Measurements from ENCODE around the gene LBH.

The LBH gene

DNA sequence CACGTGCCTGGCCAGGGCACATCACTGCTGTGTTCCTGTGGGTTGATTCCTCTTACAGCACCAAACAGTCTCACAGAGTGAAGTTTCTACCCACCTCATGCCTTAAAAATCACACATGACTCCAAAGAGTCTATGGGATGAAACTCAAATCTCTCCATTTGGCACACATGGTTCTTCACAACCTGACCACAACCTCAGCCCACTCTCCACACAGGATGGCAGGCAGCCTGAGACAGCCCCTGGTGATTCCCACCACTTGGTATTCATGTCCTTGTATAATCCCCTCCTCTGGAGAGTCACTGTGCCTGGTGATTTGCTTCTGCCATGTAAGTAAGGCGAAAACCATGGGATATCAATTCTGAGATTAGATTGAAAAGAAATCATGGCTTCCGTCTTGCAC is 46.2 kb downstream of the LBH start:
- no peak for DNase-seq

- DNase-seq = no peak
Observed at GRCh38 chr2:30278419-30278818, 47.1 kb downstream of the LBH start.

DNA sequence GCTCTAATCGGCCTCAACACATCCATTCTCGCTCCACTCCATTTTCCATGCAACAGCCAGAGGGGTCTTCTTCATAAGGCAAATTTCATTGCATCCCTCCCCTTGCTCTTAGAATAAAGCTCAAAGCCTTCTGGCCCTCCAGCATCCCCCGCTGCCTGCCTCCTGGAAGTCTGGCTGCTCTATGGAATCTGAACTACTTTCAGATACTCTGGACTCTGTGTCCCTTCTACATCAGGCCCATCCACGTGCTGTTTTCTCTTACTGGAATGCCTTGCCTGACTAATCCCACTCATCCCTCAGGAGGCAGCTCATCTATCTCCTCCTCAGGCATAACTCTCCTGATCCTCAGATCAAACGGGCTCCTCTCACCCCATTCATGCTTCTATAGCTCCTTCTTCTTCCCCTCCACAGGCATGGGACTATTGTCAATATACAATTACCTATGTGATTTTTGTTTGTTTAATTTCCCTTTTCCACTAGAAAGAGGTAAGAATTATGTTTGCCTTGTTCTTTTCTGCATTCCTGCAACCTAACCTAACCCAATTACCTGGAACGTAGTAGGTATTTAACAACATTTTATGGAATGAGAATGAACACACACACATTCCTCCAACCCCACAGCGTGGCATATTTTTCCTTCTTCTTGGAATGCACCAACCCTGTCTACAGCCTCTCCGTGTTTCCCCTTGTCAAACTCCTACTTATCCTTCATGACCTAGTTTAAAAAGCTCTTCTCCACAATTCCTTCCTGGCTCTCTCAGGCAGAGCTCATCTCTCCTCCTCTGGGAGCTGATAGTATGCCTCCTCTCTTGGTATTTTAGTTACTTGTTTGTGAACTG is 49.5 kb downstream of the LBH start:
- DNase-seq = no peak

- no peak for DNase-seq
Observed at GRCh38 chr2:30282081-30282480, 50.7 kb downstream of the LBH start.

DNA sequence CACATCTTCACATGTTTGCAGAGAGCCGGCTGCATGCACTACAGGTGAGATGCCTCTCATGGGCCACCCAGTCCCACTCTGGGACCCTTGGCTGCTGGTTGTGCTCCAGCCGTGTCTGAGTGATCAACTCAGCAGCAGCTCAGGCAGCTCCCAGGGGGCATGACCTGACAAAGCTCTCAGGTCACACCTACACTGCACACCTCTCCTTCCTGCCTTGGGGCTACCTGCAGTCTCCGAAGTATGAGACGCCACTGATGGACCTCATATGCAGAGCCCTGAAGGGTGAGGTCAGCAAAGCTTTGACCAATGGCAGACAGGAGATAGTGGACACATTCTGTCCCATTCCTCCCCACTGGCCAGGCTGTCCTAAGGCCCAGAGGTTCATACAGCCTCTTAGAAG is 51.4 kb downstream of the LBH start:
- DNase-seq = no peak

- DNase-seq = no peak
Observed at GRCh38 chr2:30283931-30284565, 52.7 kb downstream of the LBH start.

DNA sequence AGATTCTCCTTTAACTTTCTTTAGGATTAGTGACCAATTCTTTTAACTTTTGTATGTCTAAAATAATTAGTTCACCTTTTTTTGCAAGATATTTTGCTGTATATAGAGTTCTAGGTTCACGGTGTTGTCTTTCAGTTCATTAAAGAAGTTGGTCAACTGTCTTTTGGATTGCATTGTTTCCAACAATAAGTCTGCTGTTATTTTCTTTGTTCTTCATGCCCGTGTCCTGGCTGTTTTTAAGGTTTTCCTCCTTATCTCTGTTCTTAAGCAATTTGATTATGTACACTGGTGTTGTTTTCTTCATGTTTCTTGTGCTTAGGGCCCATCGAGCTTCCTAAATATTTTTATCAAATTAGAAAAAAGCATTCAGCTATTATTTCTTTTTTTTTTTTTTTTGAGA is 54.4 kb downstream of the LBH start:
- no peak for DNase-seq

DNA sequence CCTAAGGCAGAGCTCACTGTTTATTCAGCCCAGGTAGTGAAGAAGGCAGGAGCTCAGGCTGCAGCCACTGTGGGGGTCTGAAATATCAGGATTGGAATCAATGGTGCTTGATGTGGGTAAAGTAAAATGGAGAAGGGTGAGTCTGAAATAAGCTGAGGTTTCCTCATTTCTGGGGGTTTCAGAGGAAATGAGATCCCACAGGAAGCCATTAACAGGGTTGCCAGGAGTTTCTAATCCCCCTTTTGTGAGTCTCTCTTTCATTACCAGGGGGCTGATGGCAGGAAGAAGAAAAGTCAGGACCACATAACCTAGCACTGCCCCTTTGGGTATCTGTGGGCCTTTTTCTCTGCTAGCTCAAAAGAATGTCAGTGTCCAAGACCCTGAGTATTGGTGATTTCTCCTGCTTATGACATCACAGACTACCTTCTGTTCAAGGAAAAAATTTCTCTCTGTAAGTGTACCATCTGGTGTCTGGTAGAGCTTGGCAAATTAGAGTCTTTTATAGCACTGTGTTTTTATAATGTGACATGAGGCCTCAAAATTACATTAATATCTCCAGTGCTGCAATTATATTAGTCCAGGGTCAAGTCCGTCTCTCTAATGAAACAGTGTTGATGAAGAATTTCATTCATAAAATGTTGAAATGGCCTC is 56.0 kb downstream of the LBH start:
- no peak for DNase-seq

- no peak for DNase-seq
Observed at GRCh38 chr2:30287857-30288513, 56.7 kb downstream of the LBH start.

- DNase-seq = no peak
Observed at GRCh38 chr2:30288561-30288960, 57.2 kb downstream of the LBH start.

DNA sequence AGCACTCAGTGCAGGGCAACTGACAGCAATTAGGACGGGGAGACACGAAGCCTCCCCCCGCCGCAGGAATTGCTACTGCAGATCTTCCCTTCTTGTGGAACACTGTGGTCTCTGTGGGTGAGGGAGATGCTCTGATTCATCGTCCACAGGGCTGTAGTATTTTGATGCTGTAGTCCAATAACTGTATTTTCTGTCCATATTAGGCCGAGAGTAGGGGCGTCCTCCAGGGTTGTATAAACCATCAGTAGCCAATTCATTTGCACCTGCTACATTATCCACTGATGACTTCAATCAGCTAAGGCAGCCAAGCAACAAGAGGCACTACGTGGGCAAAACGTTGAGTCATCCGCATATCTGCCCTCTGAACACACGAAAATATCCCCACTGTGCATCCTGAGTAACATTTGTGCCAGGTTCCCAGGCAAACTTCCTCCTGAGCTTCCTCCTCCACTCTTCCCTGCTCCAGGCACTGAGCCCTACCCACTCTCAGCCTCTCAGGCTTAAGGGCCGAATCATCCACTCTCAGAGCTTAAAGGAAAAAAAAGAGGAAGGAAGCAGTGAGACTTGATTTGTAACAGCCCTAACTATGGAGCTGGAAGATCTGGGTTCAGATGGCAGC is 62.1 kb downstream of the LBH start:
- DNase-seq = peak; percentile 63

GRCh38 chr2:30294133-30294532 is 62.8 kb downstream of the LBH start:
- no peak for DNase-seq

DNA sequence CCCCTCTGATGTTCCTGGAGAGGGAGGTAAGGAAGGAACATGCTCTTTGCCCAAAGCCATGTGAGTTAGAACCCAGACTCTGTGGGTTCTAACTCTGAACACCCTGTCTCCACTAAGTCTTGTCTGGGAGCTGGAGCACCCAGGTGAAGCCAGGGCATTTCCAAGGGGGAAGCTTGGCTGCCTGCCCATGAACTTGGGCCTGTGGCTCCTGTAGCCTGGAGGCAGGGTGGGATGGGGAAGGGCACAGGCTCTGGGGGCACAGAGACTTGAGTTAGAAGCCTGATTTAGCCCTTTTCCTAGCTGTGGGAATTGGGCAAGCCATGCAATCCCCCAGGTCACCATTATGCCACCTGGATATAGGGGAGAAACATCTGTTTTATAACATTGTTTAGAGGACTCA is 65.2 kb downstream of the LBH start:
- DNase-seq = no peak

DNA sequence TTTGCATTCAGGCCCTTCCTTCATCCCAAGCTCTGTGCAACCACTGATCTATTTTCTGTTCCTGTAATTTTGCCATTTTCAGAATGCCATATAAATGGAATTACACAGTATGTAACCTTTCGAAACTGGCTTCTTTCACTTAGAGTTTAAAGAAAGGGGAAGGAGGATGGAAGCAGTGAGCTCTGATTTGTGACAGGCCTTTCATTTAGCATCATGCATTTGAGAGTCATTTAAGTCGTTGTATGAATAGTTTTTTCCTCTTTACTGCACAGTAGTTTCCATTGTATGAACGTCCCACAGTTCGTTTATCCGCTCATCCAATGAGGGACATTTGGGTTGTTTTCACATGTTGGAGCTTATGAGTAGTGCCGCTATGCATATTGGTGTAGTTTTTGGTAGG is 67.0 kb downstream of the LBH start:
- DNase-seq = no peak

- DNase-seq = no peak
Observed at GRCh38 chr2:30300122-30300455, 68.8 kb downstream of the LBH start.

DNA sequence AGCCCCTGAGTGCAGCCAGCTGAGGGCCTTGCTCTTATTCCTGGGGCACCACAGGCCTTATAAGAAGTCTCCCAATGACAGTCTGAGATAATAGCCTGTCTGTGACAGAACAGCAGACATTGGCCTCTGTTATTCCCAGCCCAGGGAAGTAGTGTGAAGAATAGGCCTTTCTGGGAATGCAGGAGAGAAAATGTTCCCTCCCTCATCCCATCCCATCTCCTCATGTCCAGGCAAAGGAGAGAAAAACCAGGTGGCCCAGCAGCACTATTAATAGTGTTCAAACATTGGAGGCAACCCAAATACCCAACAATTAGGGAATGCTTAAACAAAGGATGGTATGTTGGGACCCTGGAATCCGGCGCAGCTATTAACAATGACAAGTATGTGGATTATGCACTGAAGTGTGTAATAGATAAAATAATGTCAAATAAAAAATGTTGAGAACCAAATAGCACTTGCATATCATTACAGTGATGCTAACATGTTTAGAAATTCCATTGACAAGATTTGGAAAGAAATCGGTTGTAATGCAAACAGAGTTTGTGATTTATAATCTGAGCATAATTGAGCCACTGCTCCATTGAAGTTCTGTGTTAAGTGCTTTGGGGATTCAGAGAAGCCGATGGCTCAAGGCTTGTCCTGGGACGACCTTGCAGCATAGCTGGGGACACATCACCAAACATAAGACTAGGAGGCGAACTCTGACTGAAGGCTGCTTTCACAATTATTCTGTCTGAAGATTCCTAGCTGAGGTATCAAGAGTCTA is 69.3 kb downstream of the LBH start:
- peak; percentile 32 for DNase-seq

DNA sequence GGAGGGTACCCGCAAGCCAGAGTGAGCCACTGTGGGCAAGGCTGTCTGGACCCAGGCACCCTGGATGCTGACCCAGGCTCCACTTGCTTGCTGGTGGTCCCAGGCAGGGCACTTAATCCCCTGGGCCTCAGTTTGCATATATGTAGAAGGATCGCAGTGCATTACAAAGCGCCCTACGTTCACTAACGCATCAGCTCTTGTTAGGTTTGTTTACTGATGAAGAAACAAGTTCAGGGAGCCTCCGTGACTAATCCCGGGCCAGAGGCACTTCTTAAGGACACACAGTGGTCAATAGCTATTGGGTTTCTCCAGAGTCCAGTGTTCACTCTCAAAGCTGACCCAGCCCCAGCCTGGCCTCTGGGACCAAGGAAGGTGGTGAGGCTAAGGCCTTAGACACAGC is 70.2 kb downstream of the LBH start:
- DNase-seq = peak; percentile 55

DNA sequence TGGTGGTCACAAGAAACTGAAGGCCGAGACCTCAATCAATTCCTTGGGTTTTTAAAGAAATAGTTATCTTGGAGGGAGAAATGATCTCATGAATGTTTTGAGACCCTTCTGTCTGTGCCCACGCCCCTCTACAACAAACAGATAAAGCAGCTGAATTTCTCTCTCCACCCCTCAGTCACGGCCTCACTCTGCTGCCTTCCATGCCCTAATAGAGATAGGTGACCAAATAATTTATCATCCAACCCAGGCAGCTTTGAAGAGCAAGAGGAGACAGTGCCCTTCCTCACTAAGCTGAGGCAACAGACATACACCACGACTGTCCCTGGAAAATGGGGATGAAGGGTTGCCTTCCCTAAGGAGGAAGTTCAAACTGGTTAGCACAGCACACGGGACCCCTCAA is 71.2 kb downstream of the LBH start:
- DNase-seq = no peak

DNA sequence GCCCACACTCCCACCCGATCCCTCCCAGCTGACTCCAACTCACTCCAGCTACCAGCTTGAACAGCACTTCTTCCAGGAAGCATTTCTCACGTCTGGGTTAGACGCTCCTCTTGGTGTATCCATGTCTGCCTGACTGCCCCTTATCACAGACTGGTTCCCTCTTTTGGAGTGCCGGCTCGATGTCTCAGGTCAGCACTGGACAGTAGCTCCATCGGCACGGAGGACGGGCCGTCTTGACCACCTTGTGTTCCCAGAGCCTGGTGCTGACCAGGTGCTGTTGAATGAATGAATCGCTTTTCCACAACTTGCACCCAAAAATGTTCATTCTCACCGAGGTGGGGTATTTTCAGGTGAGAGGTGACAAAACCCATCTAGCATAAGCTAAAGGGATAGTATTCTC is 71.8 kb downstream of the LBH start:
- DNase-seq = no peak

DNA sequence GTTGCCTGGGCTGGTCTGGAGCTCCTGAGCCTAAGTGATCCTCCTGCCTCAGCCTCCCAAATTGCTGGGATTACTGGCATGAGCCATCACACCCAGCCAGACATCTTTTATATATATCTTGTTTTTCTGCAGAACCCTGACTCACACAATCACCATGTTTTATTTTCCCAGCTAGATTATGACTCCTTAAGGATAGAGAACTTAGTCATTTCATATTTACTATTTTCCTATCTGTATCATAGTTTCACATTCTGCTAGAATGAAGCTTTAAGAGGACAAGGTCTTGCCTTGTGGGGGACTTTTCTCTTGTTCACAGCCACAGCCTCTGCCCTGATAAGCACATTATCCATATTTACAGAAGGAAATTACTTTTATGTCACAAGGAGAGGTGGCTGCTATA is 73.9 kb downstream of the LBH start:
- peak; percentile 57 for DNase-seq

- DNase-seq = no peak
Observed at GRCh38 chr2:30306522-30306921, 75.2 kb downstream of the LBH start.

DNA sequence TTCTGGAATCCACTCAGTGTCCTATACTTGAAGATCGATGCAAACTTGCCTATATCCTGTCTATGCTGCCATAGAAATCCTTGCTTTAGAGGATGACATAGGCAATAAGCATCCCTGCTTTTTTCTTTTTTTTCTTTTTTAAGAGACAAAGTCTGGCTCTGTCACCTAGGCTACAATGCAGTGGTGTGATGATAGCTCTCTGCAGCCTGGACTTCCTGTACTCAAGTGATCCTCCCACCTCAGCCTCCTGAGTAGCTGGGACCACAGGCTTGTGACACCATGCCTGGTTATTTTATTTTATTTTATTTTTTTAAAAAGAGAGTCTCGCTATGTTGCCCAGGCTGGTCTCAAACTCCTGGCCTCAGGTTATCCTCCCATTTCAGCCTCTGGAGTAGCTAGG is 76.9 kb downstream of the LBH start:
- DNase-seq = no peak
